Ovary (tissue), 9 donors: ENCODE data around the gene TRAF5. TPM values are rescaled to one million over a fixed set of nuclear protein-coding genes. Genes with fewer than 3 reads are reported as not detected.

Experiments used
- DNase-seq, 5 donors: peaks; one replicate each; pipeline ENCODE4 v3.0.0-alpha.2; 2019 to 2020
- H3K27ac ChIP-seq, 2 donors: fragments of 200-600 bp; one replicate each; pipeline versions ENCODE4 v1.5.1 to v1.8.0; 2019 to 2022
- H3K27me3 ChIP-seq: fragments of 200-600 bp; one replicate; pipeline ENCODE4 v1.8.0; 2022
- H3K36me3 ChIP-seq: fragments of 200-600 bp; sonication (generic); one replicate; pipeline ENCODE4 v1.5.1; 2019
- H3K4me1 ChIP-seq: one replicate; pipeline ENCODE4 v1.8.1; 2013; ENCODE audit warnings: mild to moderate bottlenecking, moderate library complexity; ENCODE audit not compliant: insufficient read depth
- H3K4me3 ChIP-seq: fragments of 200-600 bp; sonication (generic); one replicate; pipeline ENCODE4 v1.5.1; 2017
- H3K9me3 ChIP-seq, 2 donors: fragments of 200-600 bp in 1 of 2; sonication (generic) in 1 of 2; one replicate each; pipeline versions ENCODE4 v1.5.1 to v1.8.1; 2013 to 2019; ENCODE audit warnings: mild to moderate bottlenecking in 1 of 2, moderate library complexity in 1 of 2
- CTCF ChIP-seq, 3 donors: fragments of 450-650 bp in 2 of 3; fragments of 200-600 bp in 1 of 3; IDR thresholded peaks; one replicate each; pipeline versions ENCODE4 v1.5.1 to v1.8.0; 2016 to 2022; ENCODE audit warnings: antibody characterized with exemption in 3 of 3, mild to moderate bottlenecking in 1 of 3
- EP300 ChIP-seq: sonication (generic); formaldehyde crosslinking; IDR thresholded peaks from one replicate; pipeline ENCODE4 v1.6.1; 2017; ENCODE audit warnings: antibody characterized with exemption
- POLR2A ChIP-seq: fragments of 450-650 bp; IDR thresholded peaks from one replicate; pipeline ENCODE4 v1.6.1; 2017; ENCODE audit warnings: antibody characterized with exemption, mild to moderate bottlenecking, moderate library complexity
- WGBS, 3 donors: extraction: QIAGEN DNeasy Blood & Tissue Kit in 1 of 3; methylation state at CpG; one replicate each; pipeline versions ENCODE4 v1.1.5 to v1.1.7; 2013 to 2017; 5-methylcytosine and 5-hydroxymethylcytosine counted together
- intact Hi-C, 4 donors: fragments of 100-400 bp; cut with DNase I; formaldehyde crosslinking; loops; one replicate each; pipeline versions ENCODE4 v1.11.0 to v1.15.1; 2022 to 2023
- polyA plus RNA-seq, 2 donors: library from polyadenylated mRNA; stranded (reverse); fragments of 200-250 nt in 1 of 2; fragments of 350-450 nt in 1 of 2; fragmentation: Illumina TruSeq in 1 of 2; extraction: RNeasy Lipid Tissue Mini Kit (QIAGEN cat#74804) in 1 of 2; gene quantifications; one replicate each; pipeline ENCODE4 v1.2.3, GENCODE V29; 2013 to 2014
- total RNA-seq, 7 donors: library from RNA; depleted of rRNA in 2 of 7; stranded (reverse); fragments of >200 nt in 2 of 7; fragmentation: NEBNext Ultra II Directional in 3 of 7; extraction: Animal tissue kit (Norgen Biotek cat#: 25700) in 3 of 7; gene quantifications; one replicate each; pipeline versions ENCODE4 v1.1.0 to v1.2.4, GENCODE V29; 2016 to 2023
- donor health status: DM: no; HTN: no; CAD: no; lungs with moderate emphysema.
- donor health status: DM: no; HTN: no; CAD: no.
- donor health status: Bipolar disorder and iron deficiency.
- donor health status: DM: yes; HTN: yes; CAD: no.
- donor health status: DM: no; HTN: no; CAD: no.
- donor health status: DM: yes; HTN: yes; CAD: no.

The TRAF5 gene
- total and polyA plus RNA-seq, 9 donors, result 6.1 to 23.2 (median 13.6) TPM

GRCh38 chr1:211335522-211336157, 9.0 kb downstream of the TRAF5 start:
- no peaks in the 10 kb centered on the region for H3K27me3 ChIP-seq
- WGBS, 3 donors, result 78% methylated on average over 3 of the region's 3 CpGs
- no peak overlapping the region for H3K4me3 ChIP-seq
- no peak for DNase-seq
- H3K36me3 ChIP-seq, result no peaks in the 10 kb centered on the region
- no peak overlapping the region for H3K27ac ChIP-seq
- no peak for TF ChIP-seq EP300
- no peak for TF ChIP-seq CTCF (IDR thresholded peaks at IDR 0.05)
- TF ChIP-seq POLR2A, result no peak
- H3K4me1 ChIP-seq, result peaks cover 4% of the 10 kb centered on the region
- H3K9me3 ChIP-seq, result no peaks in the 10 kb centered on the region
- intact Hi-C loops, result no loop called here

- WGBS, 3 donors, result 91 to 94% (median 92%) methylated on average over 3 of the region's 3 CpGs
- no peaks in the 10 kb centered on the region for H3K27me3 ChIP-seq
Observed at GRCh38 chr1:211336161-211336560, 9.5 kb downstream of the TRAF5 start.

GRCh38 chr1:211336775-211337174, 10.1 kb downstream of the TRAF5 start:
- Histone ChIP-seq H3K9me3 (no peaks in the 10 kb centered on the region), H3K27me3 (no peaks in the 10 kb centered on the region), H3K4me3 (no peak overlapping the region), H3K4me1 (peaks cover 4% of the 10 kb centered on the region), H3K27ac (no peak overlapping the region), H3K36me3 (no peaks in the 10 kb centered on the region)
- TF ChIP-seq EP300, result no peak
- TF ChIP-seq CTCF (IDR thresholded peaks at IDR 0.05), result no peak
- no peak for TF ChIP-seq POLR2A
- WGBS, 3 donors, result 94 to 97% (median 95%) methylated on average over 14 to 15 of the region's 15 CpGs
- no peak for DNase-seq
- intact Hi-C loops, result no loop called here

More at GRCh38 chr1:211336161-211336560, 9.5 kb downstream of the TRAF5 start:
- Histone ChIP-seq H3K36me3 (no peaks in the 10 kb centered on the region), H3K4me3 (no peak overlapping the region), H3K27ac (no peak overlapping the region), H3K4me1 (peaks cover 4% of the 10 kb centered on the region), H3K9me3 (no peaks in the 10 kb centered on the region)
- TF ChIP-seq CTCF (IDR thresholded peaks at IDR 0.05) (no peak), EP300 (no peak)
- intact Hi-C loops, result no loop called here
- DNase-seq, result no peak

GRCh38 chr1:211337430-211338223, 11.0 kb downstream of the TRAF5 start:
- Histone ChIP-seq H3K4me3 (no peak overlapping the region), H3K4me1 (no peaks in the 10 kb centered on the region), H3K27me3 (no peaks in the 10 kb centered on the region), H3K36me3 (no peaks in the 10 kb centered on the region), H3K9me3 (no peaks in the 10 kb centered on the region), H3K27ac (no peak overlapping the region)
- intact Hi-C loops, result no loop called here
- WGBS, 3 donors, result 83 to 86% (median 83%) methylated on average over 7 of the region's 7 CpGs
- TF ChIP-seq EP300, result no peak
- TF ChIP-seq POLR2A, result no peak
- no peak for TF ChIP-seq CTCF (IDR thresholded peaks at IDR 0.05)
- no peak for DNase-seq
